Measurements from ENCODE around the gene ITIH3. TPM values are rescaled to one million over a fixed set of nuclear protein-coding genes. Genes with fewer than 3 reads are reported as not detected.

Gene ITIH3
- polyA plus RNA-seq, 1 of the 3 experiments (the other 2 are of a cell fraction): 4.3 TPM

DNA sequence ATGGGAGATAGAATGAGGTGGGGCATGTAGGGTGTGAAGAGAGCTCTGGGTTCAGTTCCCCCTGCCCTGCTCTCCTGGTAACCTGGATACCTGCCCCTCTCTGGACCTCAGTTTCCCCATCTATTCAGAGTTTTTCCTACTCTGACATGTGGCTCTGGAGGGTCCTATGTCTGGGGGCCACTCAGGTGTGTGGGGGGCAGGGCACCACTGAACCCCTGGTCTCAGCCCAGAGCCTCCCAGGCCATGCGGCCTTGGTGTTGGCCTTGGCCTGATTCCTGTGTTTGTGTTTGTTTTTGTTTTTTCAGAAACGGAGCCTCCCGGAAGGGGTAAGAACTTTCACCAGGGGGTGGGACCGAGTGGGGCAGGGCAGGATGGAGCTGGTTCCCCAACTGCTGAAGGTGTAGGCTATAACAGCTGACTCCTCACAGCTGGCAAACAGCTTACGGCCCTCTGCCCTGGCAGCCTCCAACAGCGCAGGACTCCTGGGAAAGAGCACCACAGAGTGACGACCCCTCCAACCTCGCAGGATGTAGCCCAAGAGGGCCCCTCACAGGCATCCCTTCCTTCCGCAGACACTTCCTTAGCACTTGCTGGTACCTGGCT, 803 bp downstream of the ITIH3 start:
- Histone ChIP-seq H3K27me3 (ENCODE audit: insufficient read depth) (no peaks in the 10 kb centered on the region), H3K27ac (ENCODE audit: low read depth in 2 of 2, low read length in 1 of 2) (no peak overlapping the region), H3K9me2 (no peaks in the 10 kb centered on the region), H3K9me3 (no peaks in the 10 kb centered on the region), H3K4me3 (ENCODE audit: low read depth in 2 of 2, low read length in 1 of 2) (no peak overlapping the region), H3F3A (replicated peaks; ENCODE audit: insufficient read depth) (no peaks in the 10 kb centered on the region), H3K4me1 (ENCODE audit: control insufficient read depth in 1 of 2, insufficient read depth in 2 of 2, low read depth in 1 of 2, low read length in 1 of 2) (peaks cover 0 to 3% of the 10 kb centered on the region in 2 experiments; a peak in 1 of 4 replicates), H3K4me2 (no peak overlapping the region), H4K20me1 (ENCODE audit: insufficient read depth) (no peaks in the 10 kb centered on the region), H3K9ac (no peak overlapping the region), H2AFZ (ENCODE audit: low read depth) (no peak overlapping the region), H3K79me2 (ENCODE audit: insufficient read depth) (no peaks in the 10 kb centered on the region), H3K36me3 (replicated peaks in 1 of 2; ENCODE audit: control insufficient read depth in 1 of 2, insufficient read depth in 2 of 2, low read length in 1 of 2) (no peaks in the 10 kb centered on the region)
- WGBS (ENCODE audit: low lambda C conversion rate): 77% methylated on average over 6 of the region's 9 CpGs
- ChIA-PET CTCF (no interaction called here), POLR2A (no interaction called here)
- TF ChIP-seq, protein P1, sequence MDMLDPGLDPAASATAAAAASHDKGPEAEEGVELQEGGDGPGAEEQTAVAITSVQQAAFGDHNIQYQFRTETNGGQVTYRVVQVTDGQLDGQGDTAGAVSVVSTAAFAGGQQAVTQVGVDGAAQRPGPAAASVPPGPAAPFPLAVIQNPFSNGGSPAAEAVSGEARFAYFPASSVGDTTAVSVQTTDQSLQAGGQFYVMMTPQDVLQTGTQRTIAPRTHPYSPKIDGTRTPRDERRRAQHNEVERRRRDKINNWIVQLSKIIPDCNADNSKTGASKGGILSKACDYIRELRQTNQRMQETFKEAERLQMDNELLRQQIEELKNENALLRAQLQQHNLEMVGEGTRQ (IDR thresholded peaks at IDR 0.05; ENCODE audit: borderline replicate concordance, low read depth, low read length): no peak
- TF ChIP-seq RXRA (IDR thresholded peaks at IDR 0.05; ENCODE audit: borderline replicate concordance, low read depth) (no peak), CHD2 (IDR thresholded peaks at IDR 0.05; ENCODE audit: low read length, partially characterized antibody) (no peak)
- TF ChIP-seq, protein P2, sequence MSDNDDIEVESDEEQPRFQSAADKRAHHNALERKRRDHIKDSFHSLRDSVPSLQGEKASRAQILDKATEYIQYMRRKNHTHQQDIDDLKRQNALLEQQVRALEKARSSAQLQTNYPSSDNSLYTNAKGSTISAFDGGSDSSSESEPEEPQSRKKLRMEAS (IDR thresholded peaks at IDR 0.05; ENCODE audit: low read depth): no peak
- no peak for DNase-seq

DNA sequence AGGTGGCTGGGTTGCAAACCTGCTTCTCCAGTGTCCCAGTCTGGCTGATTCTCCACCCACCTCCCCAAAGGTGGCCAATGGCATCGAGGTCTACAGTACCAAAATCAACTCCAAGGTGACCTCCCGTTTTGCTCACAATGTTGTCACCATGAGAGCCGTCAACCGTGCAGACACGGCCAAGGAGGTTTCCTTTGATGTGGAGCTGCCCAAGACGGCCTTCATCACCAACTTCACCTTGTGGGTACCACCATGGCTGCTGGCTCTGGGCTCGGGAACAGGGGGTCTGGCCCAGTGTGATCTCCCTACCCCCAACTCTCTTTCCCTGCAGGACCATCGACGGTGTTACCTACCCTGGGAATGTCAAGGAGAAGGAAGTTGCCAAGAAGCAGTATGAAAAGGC, 1.8 kb downstream of the ITIH3 start:
- Histone ChIP-seq H4K20me1 (ENCODE audit: insufficient read depth) (no peaks in the 10 kb centered on the region), H3K9me2 (no peaks in the 10 kb centered on the region), H3K9me3 (no peaks in the 10 kb centered on the region), H2AFZ (ENCODE audit: low read depth) (no peak overlapping the region), H3K4me1 (ENCODE audit: control insufficient read depth in 1 of 2, insufficient read depth in 2 of 2, low read depth in 1 of 2, low read length in 1 of 2) (peaks cover 0 to 3% of the 10 kb centered on the region in 2 experiments; a peak in 1 of 4 replicates), H3K27ac (ENCODE audit: low read depth in 2 of 2, low read length in 1 of 2) (no peak overlapping the region), H3K4me3 (ENCODE audit: low read depth in 2 of 2, low read length in 1 of 2) (no peak overlapping the region), H3F3A (replicated peaks; ENCODE audit: insufficient read depth) (no peaks in the 10 kb centered on the region), H3K79me2 (ENCODE audit: insufficient read depth) (no peaks in the 10 kb centered on the region), H3K9ac (no peak overlapping the region), H3K4me2 (no peak overlapping the region), H3K36me3 (replicated peaks in 1 of 2; ENCODE audit: control insufficient read depth in 1 of 2, insufficient read depth in 2 of 2, low read length in 1 of 2) (no peaks in the 10 kb centered on the region), H3K27me3 (ENCODE audit: insufficient read depth) (no peaks in the 10 kb centered on the region)
- POLR2A ChIA-PET: no interaction called here
- TF ChIP-seq, protein P3, sequence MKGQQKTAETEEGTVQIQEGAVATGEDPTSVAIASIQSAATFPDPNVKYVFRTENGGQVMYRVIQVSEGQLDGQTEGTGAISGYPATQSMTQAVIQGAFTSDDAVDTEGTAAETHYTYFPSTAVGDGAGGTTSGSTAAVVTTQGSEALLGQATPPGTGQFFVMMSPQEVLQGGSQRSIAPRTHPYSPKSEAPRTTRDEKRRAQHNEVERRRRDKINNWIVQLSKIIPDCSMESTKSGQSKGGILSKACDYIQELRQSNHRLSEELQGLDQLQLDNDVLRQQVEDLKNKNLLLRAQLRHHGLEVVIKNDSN (IDR thresholded peaks at IDR 0.05; ENCODE audit: borderline replicate concordance, low read depth): no peak
- no peak for DNase-seq
- WGBS (ENCODE audit: low lambda C conversion rate): 68% methylated on average over 4 of the region's 9 CpGs
- CTCF ChIA-PET: no interaction called here

DNA sequence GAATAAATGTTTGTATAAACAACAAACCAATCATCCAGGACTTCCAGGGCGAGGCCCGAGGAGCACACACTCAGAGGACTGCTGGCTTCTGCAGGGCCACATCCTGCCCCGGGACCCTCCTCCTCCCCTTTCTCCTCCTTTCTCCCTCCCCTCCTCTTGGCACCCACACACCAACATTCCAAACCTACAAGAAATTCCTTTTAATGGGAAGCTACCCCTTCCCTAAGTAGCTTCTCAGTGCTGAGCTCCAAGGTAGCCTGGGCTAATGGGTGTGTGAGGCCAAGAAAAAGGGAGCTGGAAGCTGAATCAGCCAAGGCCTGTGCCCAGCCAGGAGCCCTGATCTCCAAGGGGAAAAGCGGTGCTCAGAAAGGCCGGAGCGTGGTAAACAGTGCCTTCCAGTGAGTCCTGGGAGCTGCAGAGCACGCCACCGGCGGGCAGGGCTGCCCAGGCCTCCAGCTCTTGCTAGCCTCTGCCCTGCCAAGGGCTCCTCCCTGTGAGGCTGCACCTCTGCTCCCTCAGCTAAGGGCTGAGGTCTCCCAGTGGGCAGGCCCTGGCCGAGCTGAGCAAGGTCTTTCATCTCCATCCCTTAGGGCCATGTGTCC, 3.9 kb downstream of the ITIH3 start:
- Histone ChIP-seq H3K9me3 (no peaks in the 10 kb centered on the region), H3K27ac (ENCODE audit: low read depth in 2 of 2, low read length in 1 of 2) (no peak overlapping the region), H3F3A (replicated peaks; ENCODE audit: insufficient read depth) (peaks cover 3% of the 10 kb centered on the region), H3K4me2 (no peak overlapping the region), H3K4me1 (ENCODE audit: control insufficient read depth in 1 of 2, insufficient read depth in 2 of 2, low read depth in 1 of 2, low read length in 1 of 2) (no peaks in the 10 kb centered on the region; a peak in 2 of 4 replicates), H2AFZ (ENCODE audit: low read depth) (no peak overlapping the region), H3K36me3 (replicated peaks in 1 of 2; ENCODE audit: control insufficient read depth in 1 of 2, insufficient read depth in 2 of 2, low read length in 1 of 2) (no peaks in the 10 kb centered on the region), H4K20me1 (ENCODE audit: insufficient read depth) (no peaks in the 10 kb centered on the region), H3K79me2 (ENCODE audit: insufficient read depth) (no peaks in the 10 kb centered on the region), H3K27me3 (ENCODE audit: insufficient read depth) (no peaks in the 10 kb centered on the region), H3K9ac (no peak overlapping the region), H3K4me3 (ENCODE audit: low read depth in 2 of 2, low read length in 1 of 2) (no peak overlapping the region), H3K9me2 (no peaks in the 10 kb centered on the region)
- DNase-seq: no peak
- ChIA-PET POLR2A (no interaction called here), CTCF (interaction anchor here (0.7 to 2.1 kb wide), 6 partner anchors 8 to 211 kb away, joined by 3 to 5 read pairs (median 5); no protein-coding TSS in a partner anchor)
- WGBS (ENCODE audit: low lambda C conversion rate): 85% methylated on average over 6 of the region's 10 CpGs
- TF ChIP-seq NFIC (IDR thresholded peaks at IDR 0.05; ENCODE audit: borderline replicate concordance) (no peak), POLR2AphosphoS5 (IDR thresholded peaks at IDR 0.05; ENCODE audit: low read depth, low read length) (no peak), TAF1 (IDR thresholded peaks at IDR 0.05; ENCODE audit: borderline replicate concordance, low read depth, low read length) (no peak), RXRA (IDR thresholded peaks at IDR 0.05; ENCODE audit: borderline replicate concordance, low read depth) (no peak), CHD2 (IDR thresholded peaks at IDR 0.05; ENCODE audit: low read length, partially characterized antibody) (no peak), TEAD4 (IDR thresholded peaks at IDR 0.05; ENCODE audit: borderline replicate concordance, insufficient read depth) (no peak), EP300 (IDR thresholded peaks at IDR 0.05; ENCODE audit: borderline replicate concordance in 1 of 2, low read depth in 1 of 2, low read length in 1 of 2) (no peak), RCOR1 (IDR thresholded peaks at IDR 0.05; ENCODE audit: low read length) (no peak), SMC3 (IDR thresholded peaks at IDR 0.05; ENCODE audit: low read depth, low read length) (no peak), GATA2 (CRISPR knock-in tag; IDR thresholded peaks at IDR 0.05) (no peak), ELF1 (IDR thresholded peaks at IDR 0.05) (no peak), FOXJ3 (CRISPR knock-in tag; IDR thresholded peaks at IDR 0.05) (no peak), NRF1 (IDR thresholded peaks at IDR 0.05; ENCODE audit: low read depth, low read length) (no peak)
- TF ChIP-seq, protein P3 (IDR thresholded peaks at IDR 0.05; ENCODE audit: borderline replicate concordance, low read depth): no peak
- TF ChIP-seq, protein P4, sequence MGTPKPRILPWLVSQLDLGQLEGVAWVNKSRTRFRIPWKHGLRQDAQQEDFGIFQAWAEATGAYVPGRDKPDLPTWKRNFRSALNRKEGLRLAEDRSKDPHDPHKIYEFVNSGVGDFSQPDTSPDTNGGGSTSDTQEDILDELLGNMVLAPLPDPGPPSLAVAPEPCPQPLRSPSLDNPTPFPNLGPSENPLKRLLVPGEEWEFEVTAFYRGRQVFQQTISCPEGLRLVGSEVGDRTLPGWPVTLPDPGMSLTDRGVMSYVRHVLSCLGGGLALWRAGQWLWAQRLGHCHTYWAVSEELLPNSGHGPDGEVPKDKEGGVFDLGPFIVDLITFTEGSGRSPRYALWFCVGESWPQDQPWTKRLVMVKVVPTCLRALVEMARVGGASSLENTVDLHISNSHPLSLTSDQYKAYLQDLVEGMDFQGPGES (IDR thresholded peaks at IDR 0.05; ENCODE audit: low read depth, low read length): no peak
